DND-41 (cell line): ENCODE measurements around the gene TMEM219.

ENCODE experiments used
- EZH2 ChIP-seq: IDR thresholded peaks from 3 replicates; pipeline ENCODE4 v1.6.1; 2012; ENCODE audit warnings: borderline replicate concordance, low read depth, mild to moderate bottlenecking, moderate library complexity, low read length, inconsistent platforms; ENCODE audit not compliant: severe bottlenecking
- TF ChIP-seq, protein P1 (sequence below): IDR thresholded peaks from 2 replicates; pipeline ENCODE4 v1.5.1; 2012; ENCODE audit warnings: borderline replicate concordance, low read length, moderate library complexity, mild to moderate bottlenecking; ENCODE audit not compliant: poor library complexity, severe bottlenecking; ENCODE audit errors: extremely low read depth

DNA sequence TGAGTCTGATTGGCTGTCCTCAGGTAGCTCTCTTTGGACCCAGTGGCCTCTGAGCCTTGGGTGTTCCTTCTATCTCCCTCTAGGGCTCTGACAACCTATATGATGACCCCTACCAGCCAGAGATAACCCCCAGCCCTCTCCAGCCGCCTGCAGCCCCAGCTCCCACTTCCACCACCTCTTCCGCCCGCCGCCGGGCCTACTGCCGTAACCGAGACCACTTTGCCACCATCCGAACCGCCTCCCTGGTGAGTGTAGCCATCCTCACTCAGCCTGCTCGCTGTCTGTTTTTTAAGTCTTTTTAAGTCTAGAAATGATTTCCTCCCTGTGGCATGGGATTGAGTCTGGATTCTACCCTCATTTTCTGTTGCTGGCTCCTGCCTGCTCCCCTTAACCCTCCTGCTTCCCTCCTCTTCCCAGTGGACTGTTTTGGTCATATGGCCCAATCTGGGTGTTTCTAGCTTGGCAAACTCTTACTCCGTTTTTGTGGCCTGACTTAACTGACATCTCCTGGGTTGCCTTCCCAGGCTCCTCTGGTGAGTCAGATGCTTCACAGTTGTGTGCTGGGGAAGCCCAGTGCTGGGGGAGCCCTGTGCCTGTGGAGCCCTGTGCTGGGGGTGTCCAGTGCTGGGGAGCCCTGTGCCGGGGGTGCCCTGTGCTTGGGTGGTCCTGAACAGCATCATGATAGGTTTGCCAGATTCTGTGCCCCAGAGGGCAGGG, 21.7 kb downstream of the TMEM219 start:
- TF ChIP-seq, protein P1, sequence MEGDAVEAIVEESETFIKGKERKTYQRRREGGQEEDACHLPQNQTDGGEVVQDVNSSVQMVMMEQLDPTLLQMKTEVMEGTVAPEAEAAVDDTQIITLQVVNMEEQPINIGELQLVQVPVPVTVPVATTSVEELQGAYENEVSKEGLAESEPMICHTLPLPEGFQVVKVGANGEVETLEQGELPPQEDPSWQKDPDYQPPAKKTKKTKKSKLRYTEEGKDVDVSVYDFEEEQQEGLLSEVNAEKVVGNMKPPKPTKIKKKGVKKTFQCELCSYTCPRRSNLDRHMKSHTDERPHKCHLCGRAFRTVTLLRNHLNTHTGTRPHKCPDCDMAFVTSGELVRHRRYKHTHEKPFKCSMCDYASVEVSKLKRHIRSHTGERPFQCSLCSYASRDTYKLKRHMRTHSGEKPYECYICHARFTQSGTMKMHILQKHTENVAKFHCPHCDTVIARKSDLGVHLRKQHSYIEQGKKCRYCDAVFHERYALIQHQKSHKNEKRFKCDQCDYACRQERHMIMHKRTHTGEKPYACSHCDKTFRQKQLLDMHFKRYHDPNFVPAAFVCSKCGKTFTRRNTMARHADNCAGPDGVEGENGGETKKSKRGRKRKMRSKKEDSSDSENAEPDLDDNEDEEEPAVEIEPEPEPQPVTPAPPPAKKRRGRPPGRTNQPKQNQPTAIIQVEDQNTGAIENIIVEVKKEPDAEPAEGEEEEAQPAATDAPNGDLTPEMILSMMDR = no peak
- TF ChIP-seq EZH2 = no peak
